NCI-H2227 treated with DMSO at 0.1 percent for 48 hours (cell line): Measurements from ENCODE around the gene NME4.
"Not testable (repeated sequence)": the region's sequence is repeated elsewhere in the genome, so short reads cannot be mapped to it uniquely, and the experiment has no call there.

Experiments used
- DNase-seq: peaks from one replicate; lab custom pipeline; 2025; lab: John Stamatoyannopoulos, UW

The NME4 gene

DNA sequence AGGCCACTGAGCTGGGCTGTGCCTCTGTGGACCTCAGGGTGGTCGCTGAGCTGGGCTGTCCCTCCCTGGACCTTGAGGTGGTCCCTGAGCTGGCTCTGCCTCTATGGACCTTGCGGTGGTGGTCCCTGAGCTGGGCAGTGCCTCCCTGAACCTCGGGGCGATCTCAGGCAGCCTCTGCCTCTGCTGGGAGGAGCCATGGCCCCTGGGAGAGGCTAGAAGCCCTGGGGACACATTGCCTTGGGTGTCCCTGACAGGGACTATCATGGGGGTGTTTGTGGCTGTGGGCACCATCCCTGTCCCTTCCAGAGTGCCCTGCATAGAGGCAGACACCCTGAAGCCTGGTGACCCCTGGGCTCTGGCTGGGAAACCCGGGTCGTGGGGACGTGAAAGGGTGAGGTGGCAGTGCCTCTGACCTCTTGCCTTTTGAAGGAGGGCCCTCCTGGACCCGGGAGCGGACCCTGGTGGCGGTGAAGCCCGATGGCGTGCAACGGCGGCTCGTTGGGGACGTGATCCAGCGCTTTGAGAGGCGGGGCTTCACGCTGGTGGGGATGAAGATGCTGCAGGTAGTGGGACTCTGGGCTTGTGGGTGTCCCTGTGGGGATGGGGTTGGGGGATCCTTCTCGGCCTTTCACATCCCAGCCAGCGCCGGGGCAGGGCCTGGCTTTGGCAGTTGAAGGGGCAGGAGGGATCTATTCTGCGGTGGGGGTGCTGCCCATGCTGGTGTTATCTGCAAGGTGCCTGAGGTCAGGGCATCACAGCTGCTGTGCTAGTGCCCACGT, 1.8 kb downstream of the NME4 start:
- DNase-seq: no peak

DNA sequence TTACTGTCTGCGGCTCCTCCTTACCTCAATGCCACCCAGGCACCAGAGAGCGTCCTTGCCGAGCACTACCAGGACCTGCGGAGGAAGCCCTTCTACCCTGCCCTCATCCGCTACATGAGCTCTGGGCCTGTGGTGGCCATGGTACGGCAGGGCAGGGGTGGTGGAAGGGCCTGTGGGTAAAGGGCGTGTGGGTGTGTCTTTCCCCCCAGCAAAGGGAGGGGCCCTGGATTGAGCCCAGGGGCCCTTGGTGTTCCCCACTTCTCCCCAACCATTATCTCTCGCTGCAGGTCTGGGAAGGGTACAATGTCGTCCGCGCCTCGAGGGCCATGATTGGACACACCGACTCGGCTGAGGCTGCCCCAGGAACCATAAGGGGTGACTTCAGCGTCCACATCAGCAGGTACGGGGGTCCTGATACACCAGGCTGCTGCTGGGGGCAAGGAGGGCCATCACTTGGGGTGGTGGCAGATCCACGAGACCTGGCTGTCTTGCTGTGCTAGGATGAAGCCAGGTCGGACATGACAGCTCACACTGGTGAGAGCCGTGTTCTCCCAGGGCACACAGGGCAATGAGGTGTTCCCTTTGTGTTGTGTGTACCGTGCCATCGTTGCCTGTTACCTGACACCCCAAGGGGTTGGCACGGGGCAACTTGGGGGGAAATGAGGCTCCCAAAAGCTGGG, 2.5 kb downstream of the NME4 start:
- no peak for DNase-seq

DNA sequence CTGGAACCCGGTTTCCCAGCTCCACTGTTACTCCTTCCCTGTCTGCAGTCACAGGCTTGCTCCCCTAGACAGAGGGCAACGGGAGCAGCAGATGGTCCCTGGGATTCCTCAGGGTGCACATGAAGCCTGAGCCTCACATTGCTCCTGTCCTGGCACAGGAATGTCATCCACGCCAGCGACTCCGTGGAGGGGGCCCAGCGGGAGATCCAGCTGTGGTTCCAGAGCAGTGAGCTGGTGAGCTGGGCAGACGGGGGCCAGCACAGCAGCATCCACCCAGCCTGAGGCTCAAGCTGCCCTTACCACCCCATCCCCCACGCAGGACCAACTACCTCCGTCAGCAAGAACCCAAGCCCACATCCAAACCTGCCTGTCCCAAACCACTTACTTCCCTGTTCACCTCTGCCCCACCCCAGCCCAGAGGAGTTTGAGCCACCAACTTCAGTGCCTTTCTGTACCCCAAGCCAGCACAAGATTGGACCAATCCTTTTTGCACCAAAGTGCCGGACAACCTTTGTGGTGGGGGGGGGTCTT, 3.1 kb downstream of the NME4 start:
- no peak for DNase-seq

DNA sequence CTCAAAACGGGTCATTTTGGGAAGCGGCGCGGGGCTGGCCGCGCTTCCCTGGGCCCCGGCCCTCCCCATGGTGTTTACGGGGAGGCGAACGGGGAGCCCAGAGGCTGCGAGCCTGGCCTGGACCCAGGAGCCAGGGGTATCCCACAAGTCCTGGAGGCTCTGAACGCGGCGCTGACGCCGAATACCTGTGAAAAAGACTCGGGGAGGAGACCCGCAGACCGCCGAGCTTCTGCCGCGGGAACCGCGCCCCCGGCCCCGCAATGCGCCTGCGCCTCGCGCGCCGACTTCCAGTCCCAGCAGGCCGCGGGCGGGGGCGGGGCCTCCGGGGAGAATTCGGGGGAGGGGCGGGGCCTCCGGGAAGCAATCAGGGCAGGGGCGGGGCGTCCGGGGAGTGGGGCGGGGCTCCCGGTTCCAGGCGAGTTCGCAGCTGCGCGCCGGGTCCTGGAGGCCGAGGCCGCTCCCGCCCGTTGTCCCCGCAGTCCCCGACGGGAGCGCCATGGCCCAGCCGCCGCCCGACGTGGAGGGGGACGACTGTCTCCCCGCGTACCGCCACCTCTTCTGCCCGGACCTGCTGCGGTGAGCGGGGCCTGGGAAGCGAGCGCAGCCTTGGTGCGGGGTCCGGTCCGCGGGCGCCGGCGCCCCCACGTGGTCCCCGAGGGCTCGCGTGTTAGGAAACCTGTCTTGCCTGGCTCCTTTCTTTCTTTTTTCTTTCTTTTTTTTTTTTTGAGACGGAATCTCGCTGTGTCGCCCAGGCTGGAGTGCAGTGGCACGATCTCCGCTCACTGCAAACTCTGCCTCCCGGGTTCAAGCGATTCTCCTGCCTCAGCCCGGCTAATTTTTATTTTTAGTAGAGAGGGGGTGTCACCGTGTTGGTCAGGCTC, 4.7 kb downstream of the NME4 start, which contains the start of gene DECR2:
TSS of gene DECR2 (plus strand) at position 418 of the 881 bp plus-strand sequence. CDS start at position 497, 79 bp downstream.
- DNase-seq: peak; percentile 91

DNA sequence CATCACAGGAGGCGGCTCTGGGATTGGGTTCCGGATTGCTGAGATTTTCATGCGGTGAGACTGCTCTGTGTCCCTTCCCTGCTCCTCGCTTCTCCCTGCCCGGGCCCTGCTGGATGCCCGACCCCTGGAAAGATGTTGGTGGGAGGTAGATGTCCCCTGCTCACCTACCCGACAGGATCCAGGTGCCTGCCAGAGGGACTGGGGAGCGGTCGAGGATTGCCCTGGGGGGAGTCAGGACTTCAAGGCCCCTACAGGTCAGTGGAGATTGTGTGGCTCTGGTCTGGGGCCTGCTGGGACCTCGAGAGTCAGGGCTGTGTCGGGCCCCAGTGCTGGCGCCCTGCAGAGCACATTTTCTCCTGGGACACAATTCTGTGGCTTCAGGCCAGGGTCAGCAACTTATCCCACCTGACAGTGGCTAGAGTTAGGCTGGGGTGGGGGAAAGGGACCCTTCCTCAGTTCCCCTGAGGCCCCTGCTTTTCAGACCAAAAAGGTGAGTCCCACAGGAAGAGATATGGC, 8.0 kb downstream of the NME4 start:
- no peak for DNase-seq

DNA sequence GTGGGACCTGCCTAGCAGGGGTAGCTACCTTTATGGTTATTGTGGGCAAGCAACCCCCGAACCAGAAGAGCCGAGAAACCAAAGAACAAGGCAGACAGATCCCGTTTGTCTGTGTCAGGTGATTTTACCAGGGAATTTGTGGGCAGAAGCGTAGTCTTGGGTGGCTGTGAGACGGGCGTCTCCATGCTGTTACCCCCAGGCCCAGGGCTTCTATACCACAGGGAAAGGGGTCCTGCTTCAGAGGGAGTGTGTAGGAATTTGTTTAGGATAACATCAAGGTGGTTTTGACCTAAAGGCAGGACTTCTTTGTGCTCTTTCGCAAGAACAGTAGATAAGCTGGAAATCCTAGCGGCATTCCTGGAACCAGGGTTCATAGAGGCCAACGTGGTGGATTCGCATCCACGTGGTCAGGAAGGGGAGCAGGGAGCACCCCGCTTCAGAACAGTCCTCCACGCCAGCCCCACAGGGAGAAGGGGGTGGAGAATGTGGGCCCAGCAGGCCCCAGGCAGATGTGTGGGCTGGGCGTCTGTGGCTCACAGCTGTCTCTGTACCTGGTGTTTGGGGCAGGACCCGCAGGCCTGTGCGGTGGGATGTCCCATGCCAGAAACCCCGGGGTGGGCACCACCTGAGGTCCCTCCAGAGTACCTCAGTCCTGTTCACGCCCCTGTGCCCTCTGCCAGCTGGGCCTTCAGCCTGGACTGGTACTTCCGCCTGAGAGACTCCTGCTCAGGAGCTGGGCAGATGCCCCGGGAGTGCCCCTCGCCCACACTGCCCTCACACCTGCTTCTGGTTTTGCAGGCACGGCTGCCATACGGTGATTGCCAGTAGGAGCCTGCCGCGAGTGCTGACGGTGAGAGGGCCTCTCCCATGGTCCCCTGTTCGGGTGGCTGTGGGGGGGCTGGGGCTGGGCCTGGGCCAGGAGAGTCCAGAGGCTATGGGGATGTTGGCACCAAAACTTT, 8.8 kb downstream of the NME4 start:
- no peak for DNase-seq

DNA sequence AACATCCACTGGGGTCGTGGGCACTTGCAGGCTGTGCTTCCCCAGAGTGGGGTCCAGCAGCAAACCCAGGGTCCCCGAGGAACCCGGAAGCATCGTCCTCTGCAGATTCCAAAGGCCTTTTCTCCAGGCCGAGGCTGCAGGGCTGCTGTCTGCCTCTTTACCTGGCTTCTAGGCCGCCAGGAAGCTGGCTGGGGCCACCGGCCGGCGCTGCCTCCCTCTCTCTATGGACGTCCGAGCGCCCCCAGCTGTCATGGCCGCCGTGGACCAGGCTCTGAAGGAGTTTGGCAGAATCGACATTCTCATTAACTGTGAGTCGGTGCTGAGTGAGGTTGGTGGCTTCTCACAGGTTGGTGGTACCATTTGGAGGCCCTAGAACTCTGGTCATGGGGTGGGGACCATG, 10.3 kb downstream of the NME4 start:
- DNase-seq: no peak

DNA sequence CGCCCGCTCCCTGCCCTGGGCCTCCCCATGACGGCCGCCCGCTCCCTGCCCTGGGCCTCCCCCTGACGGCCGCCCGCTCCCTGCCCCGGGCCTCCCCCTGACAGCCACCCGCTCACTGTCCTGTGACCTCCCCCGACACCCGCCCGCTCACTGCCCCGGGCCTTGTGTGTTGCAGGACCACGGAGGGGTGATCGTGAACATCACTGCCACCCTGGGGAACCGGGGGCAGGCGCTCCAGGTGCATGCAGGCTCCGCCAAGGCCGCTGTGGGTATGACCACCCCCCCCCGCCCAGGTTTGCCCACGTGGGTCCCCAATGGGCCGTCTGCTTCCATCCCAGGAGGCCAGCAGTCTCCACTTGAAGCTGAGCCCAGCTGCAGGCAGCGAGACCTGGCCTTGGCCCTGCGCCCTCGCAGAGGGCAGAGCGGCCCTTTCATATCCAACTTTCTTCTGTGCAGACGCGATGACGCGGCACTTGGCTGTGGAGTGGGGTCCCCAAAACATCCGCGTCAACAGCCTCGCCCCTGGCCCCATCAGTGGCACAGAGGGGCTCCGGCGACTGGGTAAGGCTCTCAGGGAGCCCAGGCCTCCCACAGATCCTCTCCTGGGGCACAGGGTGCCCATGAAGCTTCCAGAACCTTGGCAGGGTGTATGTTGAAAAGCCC, 13.6 kb downstream of the NME4 start:
- no peak for DNase-seq

DNA sequence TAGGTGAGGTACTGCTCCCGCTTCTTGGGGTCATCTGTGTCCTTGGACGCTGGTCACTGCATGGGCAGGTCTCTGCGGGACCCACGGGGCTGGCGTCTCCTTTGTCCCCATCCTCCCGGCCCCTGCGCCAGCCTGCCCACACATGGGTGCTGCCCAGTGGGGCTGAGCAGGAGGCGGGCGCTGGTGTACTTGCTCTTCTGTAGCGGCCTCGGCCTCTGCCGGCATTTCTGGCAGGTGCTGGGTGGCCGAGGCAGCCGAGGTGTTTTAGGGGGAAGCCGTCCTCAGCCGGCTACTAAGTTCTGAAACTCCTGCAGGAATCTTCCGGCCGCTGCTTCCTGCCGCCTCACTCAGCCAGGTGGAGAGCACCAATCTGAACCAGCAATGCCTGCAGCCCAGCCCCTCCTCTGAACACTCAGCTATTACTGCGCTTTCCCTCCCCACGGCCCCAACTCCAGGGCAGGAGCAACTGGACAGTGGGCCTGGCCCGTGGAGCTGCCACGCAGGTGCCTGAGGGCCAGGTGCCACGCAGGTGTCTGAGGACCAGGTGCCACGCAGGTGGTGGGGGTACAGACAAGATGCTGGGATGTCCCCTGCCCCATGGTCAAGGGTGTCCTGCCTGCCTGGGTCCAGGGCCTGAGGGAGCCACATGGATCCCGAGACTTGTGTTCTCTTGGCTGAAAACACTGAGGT, 14.7 kb downstream of the NME4 start:
- no peak for DNase-seq

DNA sequence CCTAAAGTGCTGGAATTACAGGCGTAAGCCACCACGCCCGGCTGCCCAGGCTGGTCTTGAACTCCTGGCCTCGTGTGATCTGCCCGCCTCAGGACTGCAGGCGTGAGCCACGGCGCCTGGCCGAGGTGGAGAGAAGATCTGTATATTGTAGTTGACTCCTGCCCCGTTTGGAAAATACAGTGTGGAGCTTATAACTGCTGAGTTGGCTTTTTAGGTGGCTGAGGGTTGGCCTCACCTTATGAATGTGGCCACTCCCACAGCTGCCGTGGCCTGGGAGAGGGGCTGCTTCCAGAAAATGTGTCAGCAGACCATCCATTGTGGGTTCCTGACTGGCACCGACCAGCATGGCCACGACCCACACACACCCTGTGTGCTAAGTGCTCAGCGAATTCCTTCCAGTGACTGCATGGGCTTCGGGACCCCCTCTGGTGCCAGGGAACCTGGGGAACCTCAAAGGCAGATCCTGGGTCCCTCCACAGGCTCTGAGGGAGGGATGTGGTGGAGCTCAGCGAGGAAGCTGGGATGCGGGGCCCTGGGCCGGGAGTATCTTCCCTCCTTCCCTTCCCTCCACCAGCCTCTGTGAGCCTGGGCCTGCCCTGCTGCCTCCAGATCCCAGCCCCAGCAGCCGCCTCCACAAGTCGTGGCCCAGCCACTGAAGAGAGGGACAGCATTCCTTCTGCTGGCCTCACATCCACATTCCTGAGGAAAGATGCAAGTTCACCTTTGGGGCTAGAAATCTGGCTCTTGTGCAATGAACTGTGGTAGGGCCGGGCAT, 17.6 kb downstream of the NME4 start:
- DNase-seq: no peak

DNA sequence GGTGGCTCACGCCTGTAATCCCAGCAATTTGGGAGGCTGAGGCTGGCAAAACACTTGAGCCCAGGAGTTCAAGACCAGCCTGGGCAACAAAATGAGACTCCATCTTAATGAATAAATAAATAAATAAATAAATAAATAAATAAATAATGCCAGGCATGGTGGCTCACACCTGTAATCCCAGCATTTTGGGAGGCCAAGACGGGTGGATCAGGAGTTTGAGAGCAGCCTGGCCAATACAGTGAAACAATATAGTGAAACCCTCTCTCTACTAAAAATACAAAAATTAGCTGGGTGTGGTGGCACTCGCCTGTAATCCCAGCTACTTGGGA, 18.1 kb downstream of the NME4 start:
- DNase-seq: not testable (repeated sequence)

- DNase-seq: not testable (repeated sequence)
These were observed 25.2 kb downstream of the NME4 start for GRCh38 chr16:422179-422578.

DNA sequence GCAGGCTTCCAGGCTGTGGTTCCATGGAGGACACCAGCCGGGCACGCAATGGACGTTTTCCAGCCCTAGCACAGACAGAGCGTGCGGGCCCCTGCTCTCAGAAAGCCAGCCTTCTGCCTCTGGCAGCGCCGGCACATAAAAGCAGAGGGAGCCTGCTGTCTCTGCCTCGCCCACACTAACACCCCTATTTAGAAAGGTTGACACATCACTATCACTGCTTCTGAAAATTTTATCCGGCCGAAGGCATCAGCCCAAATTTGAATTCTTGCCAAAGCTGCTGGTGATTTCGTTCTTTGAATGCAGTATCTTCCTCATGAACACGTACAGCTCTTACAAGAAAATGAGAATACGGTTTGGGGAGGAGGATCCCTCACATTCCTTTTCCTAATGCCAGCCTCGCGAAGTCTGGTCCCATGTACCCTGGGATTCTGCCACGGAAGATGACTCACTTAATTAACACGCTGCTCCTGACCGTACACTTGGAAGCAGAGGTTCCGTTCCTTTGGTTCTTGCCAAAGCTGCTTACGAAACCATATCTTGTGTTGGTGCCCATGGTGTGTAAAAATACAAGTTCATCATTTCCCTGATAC, 27.1 kb downstream of the NME4 start:
- peak; percentile 35 for DNase-seq

GRCh38 chr16:424623-425081, 27.7 kb downstream of the NME4 start:
- DNase-seq: no peak

GRCh38 chr16:425082-425718, 28.2 kb downstream of the NME4 start, which contains the start of gene RAB11FIP3:
TSS of gene RAB11FIP3 (plus strand) at chr16:425649. CDS start at chr16:426007, 358 bp downstream.
- DNase-seq: peak; percentile 84

DNA sequence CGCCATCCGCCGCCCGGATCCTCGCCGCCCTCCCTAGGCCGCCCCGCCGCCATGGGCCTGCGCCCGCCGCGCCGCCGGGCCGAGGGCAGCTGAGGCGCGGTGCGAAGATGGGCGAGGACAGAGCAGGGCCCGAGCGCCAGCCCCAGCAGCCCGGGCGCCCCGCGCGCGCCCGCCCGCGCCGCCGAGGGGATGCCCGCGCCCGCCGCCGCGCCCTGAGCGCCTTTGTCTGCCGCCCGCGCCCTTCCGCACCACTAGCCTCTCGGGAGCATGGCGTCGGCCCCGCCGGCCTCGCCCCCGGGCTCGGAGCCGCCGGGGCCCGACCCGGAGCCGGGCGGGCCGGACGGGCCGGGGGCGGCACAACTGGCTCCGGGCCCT, 28.7 kb downstream of the NME4 start:
- no peak for DNase-seq

DNA sequence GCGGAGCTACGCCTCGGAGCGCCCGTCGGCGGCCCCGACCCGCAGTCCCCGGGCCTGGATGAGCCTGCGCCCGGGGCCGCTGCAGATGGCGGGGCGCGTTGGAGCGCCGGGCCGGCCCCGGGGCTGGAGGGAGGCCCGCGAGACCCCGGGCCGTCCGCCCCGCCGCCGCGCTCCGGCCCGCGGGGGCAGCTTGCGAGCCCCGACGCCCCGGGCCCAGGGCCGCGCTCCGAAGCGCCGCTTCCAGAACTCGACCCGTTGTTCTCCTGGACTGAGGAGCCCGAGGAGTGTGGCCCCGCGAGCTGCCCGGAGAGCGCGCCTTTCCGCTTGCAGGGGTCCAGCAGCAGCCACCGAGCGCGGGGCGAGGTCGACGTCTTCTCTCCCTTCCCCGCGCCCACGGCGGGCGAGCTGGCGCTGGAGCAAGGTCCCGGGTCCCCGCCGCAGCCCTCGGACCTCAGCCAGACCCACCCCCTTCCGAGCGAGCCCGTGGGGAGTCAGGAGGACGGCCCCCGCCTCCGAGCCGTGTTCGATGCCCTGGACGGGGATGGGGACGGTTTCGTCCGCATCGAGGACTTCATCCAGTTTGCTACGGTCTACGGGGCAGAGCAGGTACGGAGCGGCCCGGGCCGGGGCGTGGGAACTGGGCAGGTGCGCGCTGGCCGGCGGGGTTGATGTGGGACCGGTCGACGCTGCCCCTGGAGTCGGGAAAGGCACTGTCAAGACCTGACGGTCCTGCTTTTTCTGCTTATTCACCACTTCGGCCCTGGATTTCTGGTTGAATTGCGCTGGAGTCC, 29.3 kb downstream of the NME4 start:
- DNase-seq: no peak
